Activated CD4-positive, alpha-beta T cell treated with anti-CD3 and anti-CD28 coated beads, Interleukin-2, amount 10 ng/mL, durations not matched to agents 7 days and 5 days (primary cell): ENCODE measurements around the gene ZNF710. TPM values are rescaled to one million over a fixed set of nuclear protein-coding genes. Genes with fewer than 3 reads are reported as not detected.
A peak's percentile ranks its signal among the peaks of the same experiment; 100 is the strongest.
"Not testable (repeated sequence)": the region's sequence is repeated elsewhere in the genome, so short reads cannot be mapped to it uniquely, and the experiment has no call there.

ENCODE experiments used
- CTCF ChIA-PET: fragments of 350-600 bp; sonication (Branson Sonifier 250); formaldehyde crosslinking; loops from one replicate; lab custom pipeline; 2021; ENCODE audit warnings: antibody characterized with exemption; lab: Charles Lee
- POLR2A ChIA-PET: fragments of 350-600 bp; sonication (Branson Sonifier 250); formaldehyde crosslinking; loops from one replicate; lab custom pipeline; 2021; ENCODE audit warnings: antibody characterized with exemption; lab: Charles Lee
- DNase-seq: peaks from one replicate; pipeline ENCODE4 v3.0.0-alpha.2; 2020
- H3K27ac Mint-ChIP-seq: one replicate; pipeline ENCODE4 v1.8.0; 2021; ENCODE audit warnings: mild to moderate bottlenecking, moderate library complexity, mixed read lengths
- H3K27me3 Mint-ChIP-seq: one replicate; pipeline ENCODE4 v1.8.0; 2021; ENCODE audit warnings: mixed read lengths
- H3K36me3 Mint-ChIP-seq: one replicate; pipeline ENCODE4 v1.8.0; 2021; ENCODE audit warnings: low read depth, mixed read lengths
- H3K4me1 Mint-ChIP-seq: one replicate; pipeline ENCODE4 v1.8.0; 2021; ENCODE audit warnings: mixed read lengths
- H3K4me3 Mint-ChIP-seq: one replicate; pipeline ENCODE4 v1.8.0; 2021; ENCODE audit warnings: mild to moderate bottlenecking, moderate library complexity, mixed read lengths
- H3K9me3 Mint-ChIP-seq: one replicate; pipeline ENCODE4 v1.8.0; 2021; ENCODE audit warnings: mixed read lengths
- total RNA-seq, 2 experiments: library from RNA; stranded (reverse); gene quantifications; one replicate each; pipeline ENCODE4 v1.2.3, GENCODE V29; 2021

Gene ZNF710
- total RNA-seq, 2 experiments from 2014 or later: 24.4 to 26.6 TPM

DNA sequence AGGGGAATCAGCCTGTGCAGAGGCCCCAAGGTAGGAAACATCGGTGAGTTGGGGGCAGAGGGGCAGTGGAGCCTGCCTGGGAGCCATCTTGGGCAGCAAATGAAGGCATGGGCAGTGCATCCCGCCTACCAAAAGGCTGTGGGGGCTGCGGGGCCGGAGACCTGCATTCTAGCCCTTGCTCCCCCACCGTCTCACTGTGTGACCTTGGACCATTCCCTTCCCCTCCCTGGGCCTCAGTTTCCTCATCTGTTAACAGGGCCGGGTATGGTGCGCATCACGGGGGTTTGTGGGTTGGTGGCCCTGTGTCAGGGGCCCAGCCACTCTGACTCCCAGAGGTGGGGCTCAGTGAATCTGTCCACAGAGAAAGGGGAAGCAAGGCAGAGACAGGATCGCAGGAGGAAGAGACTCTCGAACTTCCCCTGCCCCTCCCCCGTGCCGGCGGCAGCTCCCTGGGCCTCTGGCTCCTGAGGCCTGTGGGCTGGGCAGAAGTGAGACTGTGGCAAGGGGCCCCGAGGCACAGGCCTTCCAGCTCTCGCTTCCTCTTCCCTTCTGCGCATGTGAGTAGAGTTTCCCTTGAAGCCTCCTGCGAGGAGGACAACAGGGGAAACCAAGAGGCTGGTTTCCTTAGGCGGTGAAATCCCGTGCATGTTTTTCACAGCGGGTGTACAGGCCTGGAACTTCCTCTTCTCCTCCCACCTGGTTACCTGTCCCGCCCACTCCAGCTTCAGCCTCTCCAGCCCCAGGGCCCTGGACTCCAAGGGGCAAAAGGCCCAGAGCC is 58.3 kb downstream of the ZNF710 start:
- ChIA-PET CTCF (interaction anchor here (0.6 to 1.0 kb wide), 6 partner anchors 9 to 1415 kb away, joined by 3 to 7 read pairs (median 3); no protein-coding TSS in a partner anchor), POLR2A (no interaction called here)
- Mint-ChIP-seq H3K4me1 (peaks cover 56% of the 10 kb centered on the region), H3K9me3 (no peaks in the 10 kb centered on the region), H3K36me3 (peaks cover 5% of the 10 kb centered on the region), H3K27ac (peak overlapping the region; percentile 92), H3K27me3 (no peaks in the 10 kb centered on the region), H3K4me3 (no peak overlapping the region)
- peak; percentile 79 for DNase-seq

DNA sequence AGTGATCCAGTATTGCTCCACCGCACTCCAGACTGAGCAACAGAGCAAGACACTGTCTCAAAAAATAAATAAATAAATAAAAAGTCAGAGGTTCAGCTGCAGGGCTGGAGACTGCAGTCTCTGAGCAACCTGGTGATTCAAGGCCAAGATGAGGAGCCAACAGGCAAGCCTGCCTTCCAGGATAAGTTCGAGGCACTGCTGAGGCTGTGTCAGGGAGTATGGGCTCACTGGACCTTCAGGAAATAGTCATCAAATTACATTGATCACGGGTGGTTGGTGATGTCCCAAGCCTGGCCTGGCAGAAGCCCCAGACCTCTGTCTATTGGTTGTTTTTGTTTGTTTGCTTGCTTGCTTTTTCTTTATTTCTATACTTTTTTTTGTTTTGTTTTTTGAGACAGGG is 59.7 kb downstream of the ZNF710 start:
- H3K36me3 Mint-ChIP-seq: peaks cover 5% of the 10 kb centered on the region
- no peaks in the 10 kb centered on the region for H3K9me3 Mint-ChIP-seq
- peaks cover 53% of the 10 kb centered on the region for H3K4me1 Mint-ChIP-seq
- H3K27me3 Mint-ChIP-seq: no peaks in the 10 kb centered on the region
- no peak overlapping the region for H3K4me3 Mint-ChIP-seq
- H3K27ac Mint-ChIP-seq: peak overlapping the region; percentile 51
- ChIA-PET CTCF (interaction anchor here (0.8 to 1.4 kb wide), 2 partner anchors 14 to 25 kb away, joined by 4 to 5 read pairs; no protein-coding TSS in a partner anchor), POLR2A (no interaction called here)
- DNase-seq: no peak

DNA sequence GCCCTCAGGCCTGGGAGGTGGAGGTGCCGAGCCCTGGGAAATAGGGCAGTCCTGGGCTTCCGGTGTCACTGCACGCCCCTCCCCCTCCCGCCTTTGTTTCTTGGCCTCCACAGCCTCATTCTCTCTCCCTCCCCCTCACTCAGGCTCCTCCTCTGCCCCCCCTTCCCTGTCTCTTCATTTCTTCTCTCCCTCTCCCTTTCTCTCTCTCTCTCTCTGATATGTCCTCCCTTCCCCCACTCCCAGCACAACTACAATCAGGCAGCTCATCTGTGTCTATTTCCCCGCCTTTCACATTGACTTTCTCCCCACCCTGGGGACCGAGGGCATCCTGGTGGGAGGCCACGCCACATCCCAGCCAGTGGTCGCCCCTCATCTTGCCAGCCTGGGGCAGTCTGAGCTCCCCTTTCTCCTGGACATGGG is 60.9 kb downstream of the ZNF710 start:
- ChIA-PET POLR2A (no interaction called here), CTCF (interaction anchor here (0.5 to 1.4 kb wide), 5 partner anchors 9 to 302 kb away, joined by 3 to 4 read pairs (median 3); no protein-coding TSS in a partner anchor)
- H3K36me3 Mint-ChIP-seq: peaks cover 4% of the 10 kb centered on the region
- no peaks in the 10 kb centered on the region for H3K27me3 Mint-ChIP-seq
- peak; percentile 44 for DNase-seq
- peak overlapping the region; percentile 85 for H3K27ac Mint-ChIP-seq
- no peaks in the 10 kb centered on the region for H3K9me3 Mint-ChIP-seq
- peaks cover 53% of the 10 kb centered on the region for H3K4me1 Mint-ChIP-seq
- no peak overlapping the region for H3K4me3 Mint-ChIP-seq

DNA sequence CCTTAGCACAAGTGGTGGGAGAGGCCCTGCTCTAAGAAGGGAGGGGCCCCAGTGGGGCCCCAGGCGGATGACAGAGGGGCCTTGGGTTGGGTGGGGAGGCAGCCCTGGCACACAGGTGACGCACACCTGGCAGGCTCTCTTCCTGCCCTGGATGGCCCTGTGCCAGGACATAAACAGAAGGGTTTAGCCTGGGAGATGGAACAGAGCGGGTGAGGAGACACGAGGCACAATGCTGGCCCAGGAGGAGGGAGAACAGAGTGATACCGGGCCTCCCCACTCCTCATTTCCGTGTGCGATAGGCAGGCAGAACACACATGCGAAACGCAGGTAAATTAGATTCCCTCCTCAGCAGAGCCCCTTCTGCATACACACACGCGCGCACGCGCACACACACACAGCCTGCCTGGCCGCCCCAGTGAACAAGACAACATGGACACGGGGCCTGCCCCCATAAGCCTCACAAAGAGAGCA is 61.4 kb downstream of the ZNF710 start:
- no peaks in the 10 kb centered on the region for H3K9me3 Mint-ChIP-seq
- DNase-seq: no peak
- no peaks in the 10 kb centered on the region for H3K27me3 Mint-ChIP-seq
- peaks cover 3% of the 10 kb centered on the region for H3K36me3 Mint-ChIP-seq
- H3K4me1 Mint-ChIP-seq: peaks cover 53% of the 10 kb centered on the region
- no peak overlapping the region for H3K4me3 Mint-ChIP-seq
- POLR2A ChIA-PET: no interaction called here
- CTCF ChIA-PET: interaction anchor here (0.7 to 1.3 kb wide), 2 partner anchors 10 to 126 kb away, joined by 3 to 4 read pairs; no protein-coding TSS in a partner anchor
- peak overlapping the region; percentile 85 for H3K27ac Mint-ChIP-seq

DNA sequence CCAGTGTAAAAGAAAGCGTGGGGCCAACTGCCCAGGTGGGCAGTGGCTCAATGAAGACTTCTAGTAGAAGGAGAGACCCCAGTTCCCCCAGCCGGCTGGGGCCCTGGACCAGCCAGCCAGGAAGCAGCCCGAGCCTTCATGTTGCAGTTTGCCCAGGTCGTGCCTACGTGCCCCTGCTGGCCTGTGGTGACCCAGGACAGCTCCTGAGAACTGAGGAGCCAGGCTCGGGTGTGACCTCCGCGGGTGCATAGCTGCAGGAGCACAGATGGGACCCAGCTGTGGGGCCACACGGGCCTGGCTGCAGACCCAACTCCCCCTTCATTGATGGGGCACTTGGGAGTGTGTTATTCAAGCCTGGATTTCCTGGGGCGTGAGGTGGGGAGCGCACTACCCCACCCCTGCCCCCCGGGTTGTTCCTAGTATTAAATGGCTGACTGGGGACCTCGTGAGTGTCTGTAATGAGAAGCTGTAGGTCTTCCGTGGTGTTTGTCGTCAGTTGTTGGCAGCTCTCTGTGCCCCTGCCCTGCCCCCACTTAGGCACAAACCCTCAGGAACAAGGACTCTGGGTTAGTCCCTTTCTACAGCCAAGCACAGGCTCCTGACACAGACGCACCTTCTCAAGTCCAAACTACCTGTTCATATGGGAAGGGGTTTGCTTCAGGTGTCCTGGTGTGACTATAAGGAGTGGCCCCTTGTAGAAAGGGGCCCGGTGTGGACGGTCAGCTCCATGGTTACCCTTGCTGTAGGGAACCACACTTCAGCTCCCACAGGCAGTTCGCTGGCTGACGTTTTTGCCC is 62.0 kb downstream of the ZNF710 start:
- Mint-ChIP-seq H3K36me3 (peaks cover 4% of the 10 kb centered on the region), H3K27me3 (no peaks in the 10 kb centered on the region), H3K4me3 (no peak overlapping the region), H3K9me3 (no peaks in the 10 kb centered on the region), H3K27ac (peak overlapping the region; percentile 46), H3K4me1 (peaks cover 49% of the 10 kb centered on the region)
- no peak for DNase-seq
- ChIA-PET POLR2A (no interaction called here), CTCF (interaction anchor here (0.6 to 1.8 kb wide), 2 partner anchors 12 to 159 kb away, joined by 5 read pairs; no protein-coding TSS in a partner anchor)

DNA sequence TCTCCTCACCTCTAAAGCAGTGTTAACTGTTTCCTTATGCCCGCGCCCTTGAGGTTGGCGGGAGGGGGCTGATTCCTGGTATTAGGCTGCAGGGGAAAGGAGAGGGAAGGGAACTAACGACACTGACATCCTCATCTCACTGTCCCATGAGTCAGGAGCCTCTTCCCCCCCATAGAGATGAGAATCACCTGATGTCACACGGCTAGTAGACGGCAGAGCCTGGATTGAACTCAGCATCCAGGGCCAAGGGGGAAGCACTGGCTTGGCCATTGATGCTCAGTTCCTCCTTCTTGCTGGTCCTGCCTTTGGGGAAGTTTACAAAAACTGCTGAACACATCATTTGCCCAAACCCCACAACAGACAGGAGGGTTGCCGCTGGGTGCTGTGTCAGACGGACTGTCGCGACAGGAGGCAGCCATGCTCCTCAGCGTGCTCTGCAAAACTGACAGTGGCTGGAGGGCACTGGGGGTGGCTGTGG is 62.7 kb downstream of the ZNF710 start:
- DNase-seq: no peak
- H3K4me3 Mint-ChIP-seq: no peak overlapping the region
- ChIA-PET POLR2A (no interaction called here), CTCF (interaction anchor here (0.6 to 1.8 kb wide), 2 partner anchors 11 to 159 kb away, joined by 5 read pairs; no protein-coding TSS in a partner anchor)
- H3K4me1 Mint-ChIP-seq: peaks cover 43% of the 10 kb centered on the region
- peaks cover 7% of the 10 kb centered on the region for H3K36me3 Mint-ChIP-seq
- H3K9me3 Mint-ChIP-seq: no peaks in the 10 kb centered on the region
- H3K27me3 Mint-ChIP-seq: no peaks in the 10 kb centered on the region
- no peak overlapping the region for H3K27ac Mint-ChIP-seq

DNA sequence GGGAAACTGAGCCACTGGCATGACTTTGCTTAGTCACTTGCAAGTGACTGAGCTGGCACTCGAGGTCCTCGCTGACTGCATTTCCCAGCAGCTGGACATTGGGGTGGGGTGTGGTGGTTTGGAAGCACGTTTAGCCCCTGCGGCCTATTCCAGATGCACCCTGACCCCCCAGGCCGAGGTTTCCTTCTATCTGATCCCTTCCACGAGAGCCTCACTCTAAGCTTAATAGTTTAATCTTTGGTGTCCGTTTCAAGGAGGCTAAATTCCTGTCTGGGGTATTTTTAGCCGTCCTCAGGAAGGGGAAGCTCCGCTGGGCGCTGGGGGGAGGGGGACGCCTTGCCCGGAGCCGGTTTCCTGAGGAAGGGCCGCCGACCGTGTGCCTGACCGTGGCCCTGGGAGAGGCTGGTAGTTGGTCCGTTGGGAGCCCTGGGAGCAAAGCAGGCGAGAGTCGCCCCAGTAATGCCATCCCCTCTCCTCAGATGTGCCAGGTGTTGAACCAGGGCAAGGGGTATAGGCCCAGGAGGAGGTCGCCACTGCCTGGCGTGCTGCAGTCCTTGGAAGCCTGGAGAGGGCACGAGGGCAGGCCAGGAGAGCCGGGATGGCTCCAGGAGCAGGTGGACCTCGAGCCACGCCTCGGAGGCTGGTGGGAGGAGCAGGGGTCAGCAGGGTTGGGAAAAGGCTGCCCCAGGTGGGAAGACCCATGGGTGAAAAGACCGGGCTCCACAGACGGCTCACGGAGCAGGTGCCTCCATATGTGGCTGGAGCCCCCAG is 64.0 kb downstream of the ZNF710 start:
- H3K4me1 Mint-ChIP-seq: peaks cover 30% of the 10 kb centered on the region
- peaks cover 9% of the 10 kb centered on the region for H3K36me3 Mint-ChIP-seq
- H3K27ac Mint-ChIP-seq: no peak overlapping the region
- no peaks in the 10 kb centered on the region for H3K27me3 Mint-ChIP-seq
- no peak for DNase-seq
- POLR2A ChIA-PET: no interaction called here
- H3K4me3 Mint-ChIP-seq: no peak overlapping the region
- CTCF ChIA-PET: interaction anchor here (1.6 to 1.8 kb wide), 2 partner anchors 10 to 330 kb away, joined by 5 read pairs; no protein-coding TSS in a partner anchor
- H3K9me3 Mint-ChIP-seq: no peaks in the 10 kb centered on the region

DNA sequence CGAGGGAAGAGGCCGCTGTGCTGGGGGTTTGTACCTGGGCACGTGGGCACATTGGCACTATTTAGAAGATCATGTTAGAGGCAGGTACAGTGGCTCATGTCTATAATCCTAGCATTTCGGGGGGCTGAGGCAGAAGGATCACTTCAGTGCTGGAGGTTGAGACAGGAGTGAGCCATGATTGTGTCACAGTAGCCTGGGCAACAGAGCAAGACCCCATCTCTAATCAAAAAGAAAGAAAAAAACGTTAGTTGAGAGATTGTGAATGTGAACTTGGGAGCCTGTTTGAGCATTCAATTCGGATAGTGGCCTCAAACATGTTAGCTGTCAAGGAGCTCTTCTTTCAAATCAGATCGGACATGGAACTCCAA is 64.5 kb downstream of the ZNF710 start:
- Mint-ChIP-seq H3K27ac (no peak overlapping the region), H3K4me3 (no peak overlapping the region), H3K9me3 (no peaks in the 10 kb centered on the region), H3K4me1 (peaks cover 27% of the 10 kb centered on the region), H3K27me3 (no peaks in the 10 kb centered on the region), H3K36me3 (peaks cover 9% of the 10 kb centered on the region)
- ChIA-PET CTCF (interaction anchor here (1.2 to 1.6 kb wide), 2 partner anchors 91 to 331 kb away, joined by 3 to 5 read pairs; no protein-coding TSS in a partner anchor), POLR2A (no interaction called here)
- DNase-seq: no peak

DNA sequence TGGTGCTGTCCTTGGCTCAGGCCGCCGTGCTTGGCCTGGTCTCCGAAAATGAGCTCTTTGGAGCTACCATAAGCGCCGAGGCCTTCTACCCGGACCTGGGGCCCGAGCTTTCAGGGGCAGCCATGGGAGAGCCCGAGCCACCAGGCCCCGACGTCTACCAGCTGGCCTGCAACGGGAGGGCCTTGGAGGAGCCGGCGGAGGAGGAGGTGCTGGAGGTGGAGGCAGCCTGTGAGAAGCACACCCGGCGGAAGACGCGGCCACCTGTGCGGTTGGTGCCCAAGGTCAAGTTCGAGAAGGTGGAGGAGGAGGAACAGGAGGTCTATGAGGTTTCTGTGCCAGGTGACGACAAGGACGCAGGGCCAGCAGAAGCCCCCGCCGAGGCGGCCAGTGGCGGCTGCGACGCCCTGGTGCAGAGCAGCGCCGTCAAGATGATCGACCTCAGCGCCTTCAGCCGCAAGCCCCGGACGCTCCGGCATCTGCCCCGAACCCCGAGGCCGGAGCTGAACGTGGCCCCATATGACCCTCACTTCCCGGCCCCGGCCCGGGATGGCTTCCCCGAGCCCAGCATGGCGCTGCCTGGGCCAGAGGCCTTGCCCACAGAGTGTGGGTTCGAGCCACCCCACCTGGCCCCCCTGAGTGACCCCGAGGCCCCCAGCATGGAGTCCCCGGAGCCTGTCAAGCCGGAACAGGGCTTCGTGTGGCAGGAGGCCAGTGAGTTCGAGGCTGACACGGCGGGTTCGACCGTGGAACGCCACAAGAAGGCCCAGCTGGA is 66.2 kb downstream of the ZNF710 start:
- H3K9me3 Mint-ChIP-seq: no peaks in the 10 kb centered on the region
- ChIA-PET POLR2A (no interaction called here), CTCF (interaction anchor here (0.7 to 1.4 kb wide), 4 partner anchors 8 to 27 kb away, joined by 3 read pairs; no protein-coding TSS in a partner anchor)
- H3K27ac Mint-ChIP-seq: no peak overlapping the region
- peaks cover 7% of the 10 kb centered on the region for H3K36me3 Mint-ChIP-seq
- no peak overlapping the region for H3K4me3 Mint-ChIP-seq
- no peak for DNase-seq
- no peaks in the 10 kb centered on the region for H3K27me3 Mint-ChIP-seq
- peaks cover 20% of the 10 kb centered on the region for H3K4me1 Mint-ChIP-seq

DNA sequence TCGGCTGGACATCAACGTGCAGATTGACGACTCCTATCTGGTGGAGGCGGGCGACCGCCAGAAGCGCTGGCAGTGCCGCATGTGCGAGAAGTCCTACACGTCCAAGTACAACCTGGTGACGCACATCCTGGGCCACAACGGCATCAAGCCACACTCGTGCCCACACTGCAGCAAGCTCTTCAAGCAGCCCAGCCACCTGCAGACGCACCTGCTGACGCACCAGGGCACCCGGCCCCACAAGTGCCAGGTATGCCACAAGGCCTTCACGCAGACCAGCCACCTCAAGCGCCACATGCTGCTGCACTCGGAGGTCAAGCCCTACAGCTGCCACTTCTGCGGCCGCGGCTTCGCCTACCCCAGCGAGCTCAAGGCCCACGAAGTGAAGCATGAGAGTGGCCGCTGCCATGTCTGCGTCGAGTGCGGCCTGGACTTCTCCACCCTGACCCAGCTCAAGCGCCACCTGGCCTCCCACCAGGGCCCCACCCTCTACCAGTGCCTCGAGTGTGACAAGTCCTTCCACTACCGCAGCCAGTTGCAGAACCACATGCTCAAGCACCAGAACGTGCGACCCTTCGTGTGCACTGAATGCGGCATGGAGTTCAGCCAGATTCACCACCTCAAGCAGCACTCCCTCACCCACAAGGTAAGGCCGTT is 67.0 kb downstream of the ZNF710 start:
- ChIA-PET CTCF (interaction anchor here (0.7 to 1.4 kb wide), 4 partner anchors 9 to 20 kb away, joined by 3 read pairs; no protein-coding TSS in a partner anchor), POLR2A (no interaction called here)
- peaks cover 15% of the 10 kb centered on the region for H3K4me1 Mint-ChIP-seq
- DNase-seq: no peak
- H3K27me3 Mint-ChIP-seq: no peaks in the 10 kb centered on the region
- peaks cover 7% of the 10 kb centered on the region for H3K36me3 Mint-ChIP-seq
- H3K9me3 Mint-ChIP-seq: no peaks in the 10 kb centered on the region
- H3K4me3 Mint-ChIP-seq: no peak overlapping the region
- no peak overlapping the region for H3K27ac Mint-ChIP-seq

DNA sequence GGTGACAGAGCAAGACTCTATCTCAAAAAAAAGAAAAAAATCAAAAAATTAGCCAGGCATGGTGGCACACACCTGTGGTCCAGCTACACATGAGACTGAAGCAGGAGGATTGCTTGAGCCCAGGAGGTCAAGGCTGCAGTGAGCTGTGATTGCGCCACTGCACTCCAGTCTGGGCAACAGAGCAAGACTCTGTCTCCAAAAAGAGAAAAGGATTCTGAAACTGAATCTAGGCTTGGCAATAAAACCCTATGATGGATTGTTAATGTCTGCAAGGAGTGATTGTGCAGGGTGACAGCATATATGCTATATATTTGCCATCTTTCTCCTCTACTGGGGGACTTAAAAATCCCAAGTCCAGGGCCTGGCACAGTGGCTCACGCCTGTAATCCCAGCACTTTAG is 69.5 kb downstream of the ZNF710 start:
- H3K4me1 Mint-ChIP-seq, H3K9me3 Mint-ChIP-seq, H3K4me3 Mint-ChIP-seq, DNase-seq, POLR2A ChIA-PET, H3K27me3 Mint-ChIP-seq, H3K27ac Mint-ChIP-seq: not testable (repeated sequence)
- CTCF ChIA-PET: interaction anchor here (0.6 to 1.7 kb wide), 8 partner anchors 12 to 166 kb away, joined by 3 to 5 read pairs (median 3); no protein-coding TSS in a partner anchor
- peaks cover 12% of the 10 kb centered on the region for H3K36me3 Mint-ChIP-seq
